ENCODE measurements around the gene ITIH2.

Gene ITIH2

GRCh38 chr10:7794251-7795026 is 91.3 kb downstream of the ITIH2 start:
- no peak for DNase-seq (ENCODE audit: low spot score)

- DNase-seq (ENCODE audit: low spot score): no peak
Measured at GRCh38 chr10:7795605-7796004, 92.5 kb downstream of the ITIH2 start.

GRCh38 chr10:7797582-7797981 is 94.5 kb downstream of the ITIH2 start:
- DNase-seq (ENCODE audit: low spot score): no peak
